AG04450 (cell line): Measurements from ENCODE around the gene MAG. TPM values are rescaled to one million over a fixed set of nuclear protein-coding genes. Genes with fewer than 3 reads are reported as not detected.

Experiments used
- CTCF ChIA-PET: fragments of 300-600, 350-600 bp; formaldehyde crosslinking; extraction: SDS; loops from one replicate; lab custom pipeline; 2022; ENCODE audit warnings: antibody characterized with exemption, inconsistent platforms; lab: Charles Lee
- POLR2A ChIA-PET: fragments of 350-600 bp; formaldehyde crosslinking; extraction: SDS; loops from one replicate; lab custom pipeline; 2021; ENCODE audit warnings: antibody characterized with exemption, inconsistent platforms; lab: Yijun Ruan, JAX
- DNase-seq: peaks from one replicate; pipeline ENCODE4 v3.0.0-alpha.2; 2011; ENCODE audit warnings: low read depth, low spot score
- H3K27ac ChIP-seq: one replicate; pipeline ENCODE4 v1.5.1; 2012; ENCODE audit warnings: low read depth, low read length, control low read depth
- H3K27me3 ChIP-seq: one replicate; pipeline ENCODE4 v1.6.0; 2012; ENCODE audit warnings: low read length; ENCODE audit not compliant: control insufficient read depth, insufficient read depth
- H3K4me3 ChIP-seq: 2 replicates; pipeline ENCODE4 v1.5.1; 2011; ENCODE audit warnings: mild to moderate bottlenecking, low read depth, low read length, control low read depth
- H3K9me3 ChIP-seq: 2 replicates; pipeline ENCODE4 v1.5.1; 2012; ENCODE audit warnings: low read length; ENCODE audit not compliant: control insufficient read depth, insufficient read depth
- CTCF ChIP-seq: IDR thresholded peaks from 2 replicates; pipeline ENCODE4 v1.5.1; 2011; ENCODE audit warnings: low read depth, low read length, control low read depth, inconsistent platforms
- polyA plus RNA-seq: library from polyadenylated mRNA; depleted of rRNA; stranded (reverse); fragments of >200 nt; gene quantifications from 2 replicates; pipeline ENCODE4 v1.2.3, GENCODE V29; 2011

MAG gene
- polyA plus RNA-seq, 1 experiment: not detected

GRCh38 chr19:35268536-35269437 lies 23.2 kb upstream of the MAG start, which contains the start of gene USF2:
Gene USF2, plus strand, starts transcription at chr19:35268962. Its CDS starts 140 bp downstream, at chr19:35269102.
- H3K9me3 ChIP-seq: no peaks in the 10 kb centered on the region; the same call in 1 of the 2 replicates
- DNase-seq: no peak
- POLR2A ChIA-PET: no interaction called here

GRCh38 chr19:35269438-35270117 lies 22.4 kb upstream of the MAG start:
- no peaks in the 10 kb centered on the region; the same call in 1 of the 2 replicates for H3K9me3 ChIP-seq
- H3K27me3 ChIP-seq: no peaks in the 10 kb centered on the region
- H3K27ac ChIP-seq: no peak overlapping the region
- peak overlapping the region; percentile 62 for H3K4me3 ChIP-seq
- POLR2A ChIA-PET: no interaction called here
- CTCF ChIA-PET: interaction anchor here (0.6 to 1.5 kb wide), 2 partner anchors 12 to 293 kb away, joined by 3 to 8 read pairs; partner anchors contain the start of gene HAMP
- peak; percentile 45 for TF ChIP-seq CTCF
- peak; percentile 26 for DNase-seq

More at GRCh38 chr19:35268536-35269437, 23.2 kb upstream of the MAG start, which contains the start of gene USF2:
- peak within 1 kb of the TSS; percentile 85 for H3K4me3 ChIP-seq
- H3K27me3 ChIP-seq: no peaks in the 10 kb centered on the region
- TF ChIP-seq CTCF: no peak
- CTCF ChIA-PET: interaction anchor here (0.6 to 1.5 kb wide), 2 partner anchors 13 to 157 kb away, joined by 3 to 8 read pairs; partner anchors contain the start of gene HAMP
- peak within 1 kb of the TSS; percentile 77 for H3K27ac ChIP-seq

GRCh38 chr19:35270381-35270811 lies 21.6 kb upstream of the MAG start:
- POLR2A ChIA-PET: no interaction called here
- H3K27me3 ChIP-seq: no peaks in the 10 kb centered on the region
- no peak overlapping the region for H3K4me3 ChIP-seq

DNA sequence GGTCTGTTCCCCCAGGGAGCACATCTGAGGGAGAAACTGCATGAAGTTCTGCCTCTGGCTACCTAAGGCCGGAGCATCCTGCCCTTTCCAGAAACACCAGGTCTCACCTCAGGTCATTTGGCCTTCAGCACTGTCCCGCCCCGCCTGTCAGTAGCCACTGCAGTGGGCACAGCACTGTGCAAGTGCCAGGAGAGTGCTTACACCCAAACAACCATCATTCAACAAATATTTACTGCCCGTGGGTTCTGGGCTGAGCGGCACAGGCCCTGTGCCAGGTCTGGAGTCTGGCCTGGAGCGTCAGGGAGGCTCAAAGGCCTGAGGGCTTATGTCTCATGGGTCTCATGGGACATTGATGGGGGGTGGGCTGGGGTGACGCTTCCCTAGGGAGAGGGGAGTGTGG lies 20.4 kb upstream of the MAG start:
- no peak overlapping the region for H3K4me3 ChIP-seq
- DNase-seq: no peak

More at GRCh38 chr19:35270381-35270811, 21.6 kb upstream of the MAG start:
- no peak for TF ChIP-seq CTCF
- CTCF ChIA-PET: interaction anchor here (0.6 kb wide), 1 partner anchor 18 kb away, joined by 7 read pairs; no protein-coding TSS in a partner anchor
- Histone ChIP-seq H3K27ac (no peak overlapping the region), H3K9me3 (no peaks in the 10 kb centered on the region; the same call in 1 of the 2 replicates)
- DNase-seq: no peak

More for the DNA sequence above, 20.4 kb upstream of the MAG start:
- H3K9me3 ChIP-seq: no peaks in the 10 kb centered on the region; the same call in 1 of the 2 replicates
- POLR2A ChIA-PET: no interaction called here
- TF ChIP-seq CTCF: no peak
- H3K27ac ChIP-seq: no peak overlapping the region
- CTCF ChIA-PET: no interaction called here
- no peaks in the 10 kb centered on the region for H3K27me3 ChIP-seq
